ENCODE measurements around the gene APEH.

- TF ChIP-seq POLR2A (IDR thresholded peaks at IDR 0.05; ENCODE audit: low read length) (no peak), GATA1 (IDR thresholded peaks at IDR 0.05; ENCODE audit: low read depth, low read length) (no peak)
Measured at GRCh38 chr3:49626796-49627195, 47.4 kb upstream of the APEH start.

Data from erythroblast (primary cell).